Panc1 (cell line): ENCODE data around the gene RNF220. TPM values are rescaled to one million over a fixed set of nuclear protein-coding genes. Genes with fewer than 3 reads are reported as not detected.

Experiments
- ATAC-seq: fragments of 200-7000 bp; cut with Tn5 transposase; 2 replicates; pipeline ENCODE4 v1.9.1; 2020; ENCODE audit warnings: mild to moderate bottlenecking, moderate library complexity
- BruUV-seq: library from RNA; stranded (reverse); fragments of 400-500 nt; replicated peaks from 2 replicates; lab custom pipeline; 2021; lab: Mats Ljungman, UMichigan
- CTCF ChIA-PET: fragments of 300-600 bp; sonication (Branson Sonifier 250); formaldehyde crosslinking; loops from one replicate; lab custom pipeline; 2022; ENCODE audit warnings: antibody characterized with exemption; lab: Charles Lee
- POLR2A ChIA-PET: fragments of 300-600 bp; sonication (Branson Sonifier 250); formaldehyde crosslinking; loops from one replicate; lab custom pipeline; 2022; ENCODE audit warnings: antibody characterized with exemption; lab: Charles Lee
- DNase-seq: peaks from one replicate; pipeline ENCODE4 v3.0.0-alpha.2; 2010; ENCODE audit warnings: low read depth, low spot score
- H3K27ac ChIP-seq: 2 replicates; pipeline ENCODE4 v1.5.1; 2011; ENCODE audit warnings: mild to moderate bottlenecking, low read length, inconsistent platforms
- H3K27me3 ChIP-seq: fragments of 200-500 bp; sonication (Bioruptor generic); 2 replicates; pipeline ENCODE4 v1.6.0; 2014; ENCODE audit warnings: low read length, inconsistent platforms; ENCODE audit not compliant: control insufficient read depth, insufficient read depth
- H3K36me3 ChIP-seq: fragments of 200-500 bp; sonication (Bioruptor generic); 2 replicates; pipeline ENCODE4 v1.5.1; 2014; ENCODE audit warnings: inconsistent platforms, mild to moderate bottlenecking, low read length, moderate library complexity; ENCODE audit not compliant: control insufficient read depth, insufficient read depth
- H3K4me1 ChIP-seq: 2 replicates; pipeline ENCODE4 v1.5.1; 2011; ENCODE audit warnings: inconsistent platforms, mild to moderate bottlenecking, low read length, moderate library complexity; ENCODE audit not compliant: control insufficient read depth, insufficient read depth
- H3K4me3 ChIP-seq, 2 experiments: 2 replicates each; pipeline ENCODE4 v1.5.1; 2011 to 2012; ENCODE audit warnings: low read depth in 2 of 2, low read length in 2 of 2, mild to moderate bottlenecking in 2 of 2, inconsistent platforms in 1 of 2, moderate library complexity in 1 of 2
- H3K9me3 ChIP-seq: fragments of 200-500 bp; sonication (Bioruptor generic); 2 replicates; pipeline ENCODE4 v1.5.1; 2014; ENCODE audit warnings: low read depth, mild to moderate bottlenecking, inconsistent platforms, low read length, moderate library complexity; ENCODE audit not compliant: control insufficient read depth, insufficient read depth
- CTCF ChIP-seq: fragments of 450-650 bp; IDR thresholded peaks from 2 replicates; pipeline ENCODE4 v1.5.1; 2017; ENCODE audit warnings: mild to moderate bottlenecking
- POLR2AphosphoS5 ChIP-seq: IDR thresholded peaks from 2 replicates; pipeline ENCODE4 v1.6.1; 2012; ENCODE audit warnings: mild to moderate bottlenecking, low read depth, low read length, moderate library complexity
- REST ChIP-seq, 2 experiments: IDR thresholded peaks; 2 replicates each; pipeline ENCODE4 v1.6.1; 2011 to 2012; ENCODE audit warnings: low read depth in 2 of 2, control low read depth in 1 of 2, low read length in 1 of 2, mild to moderate bottlenecking in 1 of 2, moderate library complexity in 1 of 2; ENCODE audit not compliant: insufficient read depth in 1 of 2
- SIN3A ChIP-seq: IDR thresholded peaks from 2 replicates; pipeline ENCODE4 v1.6.1; 2012; ENCODE audit warnings: low read depth, mild to moderate bottlenecking, low read length, moderate library complexity, borderline replicate concordance; ENCODE audit not compliant: insufficient read depth
- TCF7L2 ChIP-seq: IDR thresholded peaks from 2 replicates; pipeline ENCODE4 v1.6.1; 2011; ENCODE audit warnings: mild to moderate bottlenecking, low read depth, low read length, inconsistent platforms
- in situ Hi-C: cut with HindIII; loops from 2 replicates; pipeline ENCODE4 v1.10.0; 2016; ENCODE audit warnings: low sequenced_read_pairs, low pct_unique_long_range_greater_than_20kb
- intact Hi-C: fragments of 100-400 bp; cut with micrococcal nuclease; formaldehyde crosslinking; loops from one replicate; pipeline ENCODE4 v1.10.0; 2022; ENCODE audit not compliant: unreplicated experiment
- total RNA-seq: library from RNA; stranded (reverse); gene quantifications from one replicate; pipeline ENCODE4 v1.2.1, GENCODE V29; 2021; ENCODE audit not compliant: unreplicated experiment

RNF220 gene
- total RNA-seq, 1 experiment from 2014 or later: 64.9 TPM

GRCh38 chr1:44357710-44358109 lies 47.3 kb upstream of the RNF220 start:
- BruUV-seq: no TSS peak
- no peaks in the 10 kb centered on the region for H3K27me3 ChIP-seq
- in situ Hi-C loops (no loop called here), intact Hi-C loops (no loop called here)
- peaks cover 11% of the 10 kb centered on the region for H3K4me1 ChIP-seq
- no peak for ATAC-seq
- no peak for DNase-seq
- no peak for TF ChIP-seq SIN3A
- no peak for TF ChIP-seq POLR2AphosphoS5
- no peak for TF ChIP-seq REST (IDR thresholded peaks at IDR 0.05; ENCODE audit: insufficient read depth in 1 of 2, low read depth in 2 of 2, low read length in 1 of 2)
- no peak for TF ChIP-seq CTCF
- TF ChIP-seq TCF7L2: no peak
- H3K36me3 ChIP-seq: no peaks in the 10 kb centered on the region; the same call in 1 of the 2 replicates
- no peaks in the 10 kb centered on the region for H3K9me3 ChIP-seq
- no peak overlapping the region for H3K27ac ChIP-seq
- no peak overlapping the region for H3K4me3 ChIP-seq
- ChIA-PET CTCF (no interaction called here), POLR2A (interaction anchor here (0.6 kb wide), 1 partner anchor 254 kb away, joined by 5 read pairs; no protein-coding TSS in a partner anchor)

GRCh38 chr1:44359234-44359935 lies 45.7 kb upstream of the RNF220 start:
- ATAC-seq: no peak
- Histone ChIP-seq H3K27ac (no peak overlapping the region), H3K9me3 (no peaks in the 10 kb centered on the region), H3K36me3 (no peaks in the 10 kb centered on the region; the same call in 1 of the 2 replicates), H3K4me1 (peaks cover under 1% of the 10 kb centered on the region; the same call in 1 of the 2 replicates), H3K4me3 (no peak overlapping the region), H3K27me3 (no peaks in the 10 kb centered on the region)
- intact Hi-C loops (no loop called here), in situ Hi-C loops (no loop called here)
- BruUV-seq: no TSS peak
- POLR2A ChIA-PET: no interaction called here
- CTCF ChIA-PET: no interaction called here
- no peak for DNase-seq
- TF ChIP-seq POLR2AphosphoS5 (no peak), REST (IDR thresholded peaks at IDR 0.05; ENCODE audit: insufficient read depth in 1 of 2, low read depth in 2 of 2, low read length in 1 of 2) (no peak), TCF7L2 (no peak), SIN3A (no peak), CTCF (no peak)
